NCI-H2107 (cell line): ENCODE results near the gene SFSWAP.
"Not testable (repeated sequence)": the region's sequence is repeated elsewhere in the genome, so short reads cannot be mapped to it uniquely, and the experiment has no call there.

Source experiments
- DNase-seq: peaks from one replicate; lab custom pipeline; 2025; lab: John Stamatoyannopoulos, UW

SFSWAP gene

GRCh38 chr12:131761638-131762037 is 50.7 kb downstream of the SFSWAP start:
- DNase-seq, result no peak

- DNase-seq, result no peak
Observed at GRCh38 chr12:131764738-131765137, 53.8 kb downstream of the SFSWAP start.

- DNase-seq, result no peak
Observed at GRCh38 chr12:131765961-131766360, 55.1 kb downstream of the SFSWAP start.

- no peak for DNase-seq
Observed at GRCh38 chr12:131766382-131767107, 55.7 kb downstream of the SFSWAP start.

- no peak for DNase-seq
Observed at GRCh38 chr12:131770120-131770519, 59.2 kb downstream of the SFSWAP start.

- no peak for DNase-seq
Observed at GRCh38 chr12:131771965-131772364, 61.1 kb downstream of the SFSWAP start.

GRCh38 chr12:131773582-131774221 is 62.8 kb downstream of the SFSWAP start:
- DNase-seq, result no peak

GRCh38 chr12:131774576-131775391 is 63.9 kb downstream of the SFSWAP start:
- DNase-seq, result no peak

GRCh38 chr12:131775392-131776236 is 64.7 kb downstream of the SFSWAP start:
- DNase-seq, result no peak

GRCh38 chr12:131776237-131776889 is 65.5 kb downstream of the SFSWAP start:
- DNase-seq, result no peak

- DNase-seq, result not testable (repeated sequence)
Observed at GRCh38 chr12:131777269-131777668, 66.4 kb downstream of the SFSWAP start.

GRCh38 chr12:131779027-131779426 is 68.1 kb downstream of the SFSWAP start:
- no peak for DNase-seq

- no peak for DNase-seq
Observed at GRCh38 chr12:131782061-131782460, 71.2 kb downstream of the SFSWAP start.

- DNase-seq, result no peak
Observed at GRCh38 chr12:131783915-131784541, 73.1 kb downstream of the SFSWAP start.

- no peak for DNase-seq
Observed at GRCh38 chr12:131784909-131785762, 74.2 kb downstream of the SFSWAP start.

GRCh38 chr12:131785763-131786330 is 75.0 kb downstream of the SFSWAP start:
- DNase-seq, result no peak

- no peak for DNase-seq
Observed at GRCh38 chr12:131786331-131786730, 75.4 kb downstream of the SFSWAP start.

- DNase-seq, result no peak
Observed at GRCh38 chr12:131787143-131787660, 76.3 kb downstream of the SFSWAP start.

GRCh38 chr12:131788070-131788469 is 77.2 kb downstream of the SFSWAP start:
- no peak for DNase-seq
